MV-4-11 (cell line): Measurements from ENCODE around the gene PCIF1.
"Not testable (repeated sequence)": the region's sequence is repeated elsewhere in the genome, so short reads cannot be mapped to it uniquely, and the experiment has no call there.

Experiments
- DNase-seq: peaks from one replicate; lab custom pipeline; 2025; lab: John Stamatoyannopoulos, UW

PCIF1 gene

GRCh38 chr20:45994761-45995493 is 60.4 kb downstream of the PCIF1 start:
- DNase-seq: no peak

GRCh38 chr20:45995495-45996097 is 61.1 kb downstream of the PCIF1 start:
- not testable (repeated sequence) for DNase-seq

GRCh38 chr20:45997187-45997586 is 62.7 kb downstream of the PCIF1 start:
- no peak for DNase-seq
